Activated CD8-positive, alpha-beta T cell treated with anti-CD3 and anti-CD28 coated beads for 36 hours (primary cell): Measurements from ENCODE around the gene NTMT1. TPM values are rescaled to one million over a fixed set of nuclear protein-coding genes. Genes with fewer than 3 reads are reported as not detected.

Source experiments
- ATAC-seq: fragments of 200-7000 bp; cut with Tn5 transposase; one replicate; pipeline ENCODE4 v1.10.0; 2021; ENCODE audit warnings: mild to moderate bottlenecking, moderate library complexity
- CTCF ChIA-PET: fragments of 350-600 bp; sonication (Branson Sonifier 250); formaldehyde crosslinking; loops from one replicate; lab custom pipeline; 2021; ENCODE audit warnings: antibody characterized with exemption; lab: Charles Lee
- POLR2A ChIA-PET: fragments of 350-600 bp; sonication (Branson Sonifier 250); formaldehyde crosslinking; loops from one replicate; lab custom pipeline; 2021; ENCODE audit warnings: antibody characterized with exemption; lab: Charles Lee
- DNase-seq: peaks from one replicate; pipeline ENCODE4 v3.0.0-alpha.2; 2020
- H3K27ac Mint-ChIP-seq: one replicate; pipeline ENCODE4 v1.8.0; 2021; ENCODE audit warnings: mild to moderate bottlenecking, mixed read lengths
- H3K27me3 Mint-ChIP-seq: one replicate; pipeline ENCODE4 v1.8.0; 2021; ENCODE audit warnings: mixed read lengths
- H3K36me3 Mint-ChIP-seq: one replicate; pipeline ENCODE4 v1.8.0; 2021; ENCODE audit warnings: low read depth, mixed read lengths
- H3K4me1 Mint-ChIP-seq: one replicate; pipeline ENCODE4 v1.8.0; 2021; ENCODE audit warnings: low read depth, mixed read lengths
- H3K4me3 Mint-ChIP-seq: one replicate; pipeline ENCODE4 v1.8.0; 2021; ENCODE audit warnings: mild to moderate bottlenecking, moderate library complexity, mixed read lengths
- H3K9me3 Mint-ChIP-seq: one replicate; pipeline ENCODE4 v1.8.0; 2021; ENCODE audit warnings: mixed read lengths
- intact Hi-C: fragments of 100-400 bp; cut with micrococcal nuclease; formaldehyde crosslinking; loops from one replicate; pipeline ENCODE4 v1.10.0; 2022
- total RNA-seq, 2 experiments: library from RNA; stranded (reverse); gene quantifications; one replicate each; pipeline ENCODE4 v1.2.3, GENCODE V29; 2021
- TF ChIP-seq, protein P1 (sequence below): fragments of 200-600 bp; IDR thresholded peaks from one replicate; pipeline ENCODE4 v1.8.0; 2022; ENCODE audit warnings: antibody characterized with exemption, mild to moderate bottlenecking

The NTMT1 gene
- total RNA-seq, 2 experiments from 2014 or later: 69.5 to 74.4 TPM

DNA sequence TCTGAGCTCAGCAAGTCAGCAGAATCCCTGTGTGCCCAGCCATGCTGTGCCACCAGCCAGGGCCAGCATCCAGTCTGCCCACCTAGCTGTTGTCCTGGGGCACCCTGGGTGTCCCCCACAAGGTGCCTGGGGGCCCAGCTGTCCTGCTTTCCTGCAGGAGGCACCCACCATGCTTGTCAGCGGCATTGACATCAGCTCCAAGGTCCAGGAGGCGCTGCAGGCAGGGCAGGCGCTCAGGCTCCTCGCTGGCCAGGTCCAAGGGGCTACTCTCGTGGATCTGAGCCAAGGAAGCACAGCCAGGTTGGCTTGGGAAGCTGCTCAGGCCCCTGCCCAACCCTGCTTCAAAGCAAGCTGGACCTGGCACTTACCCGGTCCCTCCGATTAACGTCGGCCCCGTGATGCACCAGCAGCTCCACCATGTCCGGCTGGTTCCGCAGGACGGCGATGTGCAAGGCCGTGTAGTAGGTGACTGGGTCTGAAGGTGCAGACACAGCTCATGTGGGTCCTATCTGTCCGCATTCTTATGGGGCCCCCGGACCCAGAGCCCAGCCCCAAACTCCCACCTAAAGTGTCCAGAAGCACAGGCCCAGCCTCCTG is 13.2 kb downstream of the NTMT1 start:
- Mint-ChIP-seq H3K27me3 (no peaks in the 10 kb centered on the region), H3K9me3 (no peaks in the 10 kb centered on the region), H3K4me1 (peaks cover 16% of the 10 kb centered on the region), H3K4me3 (no peak overlapping the region), H3K36me3 (peaks cover 17% of the 10 kb centered on the region), H3K27ac (no peak overlapping the region)
- ChIA-PET CTCF (interaction anchor here (1.0 to 2.6 kb wide), 4 partner anchors 15 to 508 kb away, joined by 3 to 11 read pairs (median 4); no protein-coding TSS in a partner anchor), POLR2A (interaction anchor here (0.6 to 3.5 kb wide), 4 partner anchors 10 to 18 kb away, joined by 3 to 21 read pairs (median 5); partner anchors contain the start of genes C9orf50 and NTMT1)
- intact Hi-C loops: no loop called here
- TF ChIP-seq, protein P1, sequence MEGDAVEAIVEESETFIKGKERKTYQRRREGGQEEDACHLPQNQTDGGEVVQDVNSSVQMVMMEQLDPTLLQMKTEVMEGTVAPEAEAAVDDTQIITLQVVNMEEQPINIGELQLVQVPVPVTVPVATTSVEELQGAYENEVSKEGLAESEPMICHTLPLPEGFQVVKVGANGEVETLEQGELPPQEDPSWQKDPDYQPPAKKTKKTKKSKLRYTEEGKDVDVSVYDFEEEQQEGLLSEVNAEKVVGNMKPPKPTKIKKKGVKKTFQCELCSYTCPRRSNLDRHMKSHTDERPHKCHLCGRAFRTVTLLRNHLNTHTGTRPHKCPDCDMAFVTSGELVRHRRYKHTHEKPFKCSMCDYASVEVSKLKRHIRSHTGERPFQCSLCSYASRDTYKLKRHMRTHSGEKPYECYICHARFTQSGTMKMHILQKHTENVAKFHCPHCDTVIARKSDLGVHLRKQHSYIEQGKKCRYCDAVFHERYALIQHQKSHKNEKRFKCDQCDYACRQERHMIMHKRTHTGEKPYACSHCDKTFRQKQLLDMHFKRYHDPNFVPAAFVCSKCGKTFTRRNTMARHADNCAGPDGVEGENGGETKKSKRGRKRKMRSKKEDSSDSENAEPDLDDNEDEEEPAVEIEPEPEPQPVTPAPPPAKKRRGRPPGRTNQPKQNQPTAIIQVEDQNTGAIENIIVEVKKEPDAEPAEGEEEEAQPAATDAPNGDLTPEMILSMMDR: no peak
- no peak for ATAC-seq
- no peak for DNase-seq

DNA sequence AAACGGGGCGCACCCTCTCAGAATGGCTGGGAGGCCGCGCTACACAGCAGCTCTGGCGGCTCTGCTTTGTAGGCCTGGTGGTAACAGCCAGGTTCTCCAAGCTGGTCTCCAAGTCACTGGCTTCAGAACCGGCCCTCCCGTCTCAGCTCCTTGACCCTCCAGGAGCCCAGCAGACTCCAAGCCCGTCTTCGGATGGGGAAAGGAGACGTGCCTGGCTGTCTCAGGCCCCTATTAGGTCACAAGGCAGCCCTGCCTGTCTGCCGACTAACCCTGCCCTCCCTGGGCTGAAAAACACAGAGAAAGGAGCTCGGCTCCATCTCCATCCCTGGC is 13.8 kb downstream of the NTMT1 start:
- Mint-ChIP-seq H3K4me3 (peak overlapping the region; percentile 89), H3K9me3 (no peaks in the 10 kb centered on the region), H3K4me1 (peaks cover 16% of the 10 kb centered on the region), H3K27me3 (no peaks in the 10 kb centered on the region), H3K36me3 (peaks cover 16% of the 10 kb centered on the region), H3K27ac (no peak overlapping the region)
- TF ChIP-seq, protein P1: no peak
- ChIA-PET CTCF (interaction anchor here (0.8 to 2.6 kb wide), 5 partner anchors 15 to 508 kb away, joined by 3 to 11 read pairs (median 3); no protein-coding TSS in a partner anchor), POLR2A (interaction anchor here (0.6 to 3.5 kb wide), 4 partner anchors 10 to 572 kb away, joined by 3 to 21 read pairs (median 4); partner anchors contain the start of gene C9orf50)
- ATAC-seq (no peak), DNase-seq (no peak)
- intact Hi-C loops: loop anchor here (5.0 to 10.0 kb wide), 2 partner anchors 93 to 145 kb away; no protein-coding TSS in a partner anchor

DNA sequence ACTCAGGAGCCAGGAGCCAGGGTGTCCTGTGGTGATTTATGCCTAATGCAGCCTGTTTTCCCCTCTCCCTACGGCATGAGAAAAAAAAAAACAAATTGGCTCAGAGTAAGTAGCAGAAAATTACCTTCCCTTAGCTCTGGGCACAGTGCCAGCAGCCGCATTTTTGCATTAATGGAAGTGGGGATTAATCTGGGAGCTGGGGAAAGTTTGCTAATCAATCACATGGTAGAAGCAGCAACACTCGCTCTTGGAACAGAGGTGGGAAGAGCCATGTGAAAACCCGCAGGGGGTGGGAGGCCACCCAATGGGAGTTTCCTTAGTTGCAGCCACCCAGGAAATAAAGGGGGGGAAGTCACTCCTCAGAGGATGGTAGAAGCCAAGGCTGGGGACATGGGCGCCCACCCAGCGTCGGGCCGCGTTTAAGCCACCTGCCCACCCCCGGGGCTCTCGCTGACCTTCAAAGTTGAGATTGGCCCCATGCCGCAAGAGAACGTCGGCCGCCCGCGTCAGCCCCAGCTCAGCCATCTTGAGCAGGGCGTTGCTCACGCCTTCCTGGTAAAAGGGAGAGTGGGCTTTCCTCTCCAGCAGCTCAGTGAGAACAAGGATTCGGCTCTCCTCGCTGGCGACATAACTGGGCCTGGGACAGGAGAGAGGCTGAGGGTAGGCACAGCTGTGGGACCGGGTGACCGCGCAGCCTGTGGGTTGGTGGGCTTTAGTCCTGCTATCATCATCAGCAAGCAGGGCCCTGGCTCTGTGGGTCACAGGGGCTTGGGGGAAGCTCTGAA is 14.3 kb downstream of the NTMT1 start:
- CTCF ChIA-PET: interaction anchor here (0.8 to 2.6 kb wide), 8 partner anchors 10 to 509 kb away, joined by 3 to 11 read pairs (median 3); no protein-coding TSS in a partner anchor
- Mint-ChIP-seq H3K27me3 (no peaks in the 10 kb centered on the region), H3K4me3 (peak overlapping the region; percentile 89), H3K9me3 (no peaks in the 10 kb centered on the region), H3K4me1 (peaks cover 16% of the 10 kb centered on the region), H3K36me3 (peaks cover 10% of the 10 kb centered on the region), H3K27ac (peak overlapping the region; percentile 82)
- TF ChIP-seq, protein P1: no peak
- POLR2A ChIA-PET: interaction anchor here (1.3 to 3.5 kb wide), 3 partner anchors 11 to 572 kb away, joined by 4 to 21 read pairs (median 4); no protein-coding TSS in a partner anchor
- intact Hi-C loops: loop anchor here (5.0 to 10.0 kb wide), 2 partner anchors 92 to 145 kb away; no protein-coding TSS in a partner anchor
- ATAC-seq: no peak
- no peak for DNase-seq

DNA sequence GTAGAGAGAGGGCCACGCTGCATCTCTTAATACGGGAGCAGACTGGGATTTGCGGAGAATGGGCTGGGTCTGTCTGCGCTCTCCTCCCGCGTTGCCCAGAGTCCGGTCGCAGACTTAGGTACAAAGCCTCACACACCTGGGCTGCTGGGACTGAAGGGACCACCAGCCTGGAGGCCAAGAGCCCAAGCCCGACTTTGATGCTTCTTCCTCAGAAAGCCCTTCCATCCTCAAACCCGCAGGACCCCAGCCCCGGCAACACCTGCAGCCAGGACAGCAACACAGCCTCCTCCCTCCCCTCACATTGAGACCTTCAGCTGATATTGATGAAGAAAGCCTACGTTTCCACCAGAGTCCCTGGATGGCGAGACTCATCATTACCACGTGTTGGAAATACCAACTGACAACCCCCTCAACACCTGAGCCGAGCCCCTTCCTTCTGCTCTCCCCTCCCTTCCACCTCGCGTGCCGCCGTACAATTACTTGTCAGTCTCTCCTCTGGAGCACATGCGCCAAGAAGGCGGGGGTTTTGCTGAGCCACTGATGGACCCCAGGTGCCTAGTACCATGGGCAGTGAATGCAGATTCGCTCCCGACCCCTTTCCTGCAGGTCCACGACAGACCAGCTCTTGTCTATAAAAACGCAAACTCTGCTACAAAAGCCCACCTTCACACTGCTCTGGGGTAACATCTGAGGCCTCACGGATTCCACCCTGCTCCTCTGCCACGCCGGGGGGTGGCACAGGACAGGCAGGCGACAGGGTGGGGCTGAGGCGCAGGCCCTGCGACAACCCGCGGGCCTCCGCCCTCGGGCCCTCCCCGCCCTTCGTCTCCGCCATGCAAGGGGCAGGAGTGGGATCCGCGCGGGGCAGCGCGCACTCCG is 15.1 kb downstream of the NTMT1 start:
- ChIA-PET POLR2A (interaction anchor here (0.7 to 3.5 kb wide), 5 partner anchors 12 to 573 kb away, joined by 3 to 21 read pairs (median 4); partner anchors contain the start of gene NTMT1), CTCF (interaction anchor here (0.8 to 2.4 kb wide), 7 partner anchors 11 to 498 kb away, joined by 3 to 11 read pairs (median 3); no protein-coding TSS in a partner anchor)
- intact Hi-C loops: loop anchor here (5.0 to 10.0 kb wide), 2 partner anchors 91 to 144 kb away; no protein-coding TSS in a partner anchor
- peak; percentile 19 for ATAC-seq
- peak; percentile 48 for DNase-seq
- H3K9me3 Mint-ChIP-seq: no peaks in the 10 kb centered on the region
- peaks cover 16% of the 10 kb centered on the region for H3K4me1 Mint-ChIP-seq
- H3K27me3 Mint-ChIP-seq: no peaks in the 10 kb centered on the region
- peak overlapping the region; percentile 82 for H3K27ac Mint-ChIP-seq
- peak overlapping the region; percentile 89 for H3K4me3 Mint-ChIP-seq
- TF ChIP-seq, protein P1: no peak
- H3K36me3 Mint-ChIP-seq: peaks cover 9% of the 10 kb centered on the region
